GM23338 (cell line): Measurements from ENCODE around the gene ARG2. TPM values are rescaled to one million over a fixed set of nuclear protein-coding genes. Genes with fewer than 3 reads are reported as not detected.

ENCODE experiments used
- ATAC-seq: fragments of 200-7000 bp; cut with Tn5 transposase; 3 replicates; pipeline ENCODE4 v1.9.1; 2020
- DNase-seq: peaks from one replicate; pipeline ENCODE4 v3.0.0-alpha.2; 2015; ENCODE audit warnings: low spot score
- H2AFZ ChIP-seq: fragments of 200-600 bp; sonication (generic); 2 replicates; pipeline ENCODE4 v1.8.0; 2016; ENCODE audit warnings: antibody characterized with exemption, mild to moderate bottlenecking, moderate library complexity
- H3F3A ChIP-seq: fragments of 200-600 bp; sonication (generic); replicated peaks from 2 replicates; pipeline ENCODE4 v1.8.0; 2017; ENCODE audit warnings: antibody characterized with exemption, mixed run types, low read depth
- H3K27ac ChIP-seq: fragments of 200-600 bp; sonication (generic); 2 replicates; pipeline ENCODE4 v1.6.1; 2016; ENCODE audit warnings: low read depth
- H3K27me3 ChIP-seq: fragments of 200-600 bp; sonication (generic); 2 replicates; pipeline ENCODE4 v1.8.0; 2016; ENCODE audit warnings: mild to moderate bottlenecking, mixed run types, moderate library complexity; ENCODE audit not compliant: insufficient read depth
- H3K36me3 ChIP-seq: fragments of 200-600 bp; sonication (generic); 2 replicates; pipeline ENCODE4 v1.8.0; 2016; ENCODE audit warnings: mild to moderate bottlenecking; ENCODE audit not compliant: insufficient read depth
- H3K4me1 ChIP-seq: fragments of 200-600 bp; sonication (generic); 2 replicates; pipeline ENCODE4 v1.8.0; 2016; ENCODE audit warnings: mild to moderate bottlenecking, moderate library complexity; ENCODE audit not compliant: insufficient read depth
- H3K4me2 ChIP-seq: fragments of 200-600 bp; sonication (generic); 2 replicates; pipeline ENCODE4 v1.7.1; 2017; ENCODE audit warnings: mixed run types
- H3K4me3 ChIP-seq: fragments of 200-600 bp; sonication (generic); 2 replicates; pipeline ENCODE4 v1.6.1; 2016; ENCODE audit warnings: mixed run types
- H3K79me2 ChIP-seq: fragments of 200-600 bp; sonication (generic); replicated peaks from 2 replicates; pipeline ENCODE4 v1.8.0; 2017; ENCODE audit warnings: mild to moderate bottlenecking; ENCODE audit not compliant: insufficient read depth
- H3K9me2 ChIP-seq: fragments of 200-600 bp; sonication (generic); 2 replicates; pipeline ENCODE4 v1.8.0; 2017; ENCODE audit not compliant: insufficient read depth
- H4K20me1 ChIP-seq: fragments of 200-600 bp; sonication (generic); replicated peaks from 2 replicates; pipeline ENCODE4 v1.8.0; 2017; ENCODE audit warnings: mild to moderate bottlenecking; ENCODE audit not compliant: insufficient read depth
- H3K27ac Mint-ChIP-seq: 2 replicates; pipeline ENCODE4 v1.8.0; 2020; ENCODE audit warnings: inconsistent platforms, mild to moderate bottlenecking, moderate library complexity, mixed read lengths
- H3K27me3 Mint-ChIP-seq: 3 replicates; pipeline ENCODE4 v1.8.0; 2022; ENCODE audit warnings: low read depth, mild to moderate bottlenecking, moderate library complexity, mixed read lengths, inconsistent platforms; ENCODE audit not compliant: insufficient read depth, poor library complexity
- H3K36me3 Mint-ChIP-seq: 3 replicates; pipeline ENCODE4 v1.8.0; 2021; ENCODE audit warnings: low read depth, mild to moderate bottlenecking, inconsistent platforms, moderate library complexity, mixed read lengths
- H3K4me1 Mint-ChIP-seq: 3 replicates; pipeline ENCODE4 v1.8.0; 2020; ENCODE audit warnings: mild to moderate bottlenecking, inconsistent platforms, mixed read lengths
- H3K4me3 Mint-ChIP-seq: 3 replicates; pipeline ENCODE4 v1.8.0; 2021; ENCODE audit warnings: moderate library complexity, mild to moderate bottlenecking, inconsistent platforms, mixed read lengths
- H3K9me3 Mint-ChIP-seq: 3 replicates; pipeline ENCODE4 v1.8.0; 2020; ENCODE audit warnings: moderate library complexity, mild to moderate bottlenecking, inconsistent platforms, mixed read lengths
- CREB1 ChIP-seq: fragments of 250-450 bp; sonication (Bioruptor Pico); IDR thresholded peaks from 2 replicates; pipeline ENCODE4 v1.5.0; 2020; ENCODE audit warnings: low read depth, mild to moderate bottlenecking, moderate library complexity
- CTCF ChIP-seq, 2 experiments: fragments of 200-600 bp in 1 of 2; sonication (generic) in 1 of 2; conservative IDR thresholded peaks; 2 replicates each; pipeline versions ENCODE4 v1.5.1 to v1.6.1; 2016 to 2017; ENCODE audit warnings: antibody characterized with exemption in 2 of 2, low read depth in 2 of 2, mild to moderate bottlenecking in 2 of 2, moderate library complexity in 1 of 2
- ETS1 ChIP-seq: IDR thresholded peaks from 2 replicates; pipeline ENCODE4 v1.6.1; 2016; ENCODE audit warnings: antibody characterized with exemption
- EZH2 ChIP-seq: fragments of 200-600 bp; sonication (generic); IDR thresholded peaks from one replicate; pipeline ENCODE4 v1.8.0; 2017; ENCODE audit warnings: antibody characterized with exemption, mild to moderate bottlenecking, low read depth; ENCODE audit not compliant: unreplicated experiment
- NANOG ChIP-seq: IDR thresholded peaks from 2 replicates; pipeline ENCODE4 v1.6.1; 2016; ENCODE audit warnings: antibody characterized with exemption, borderline replicate concordance
- POLR2AphosphoS5 ChIP-seq: IDR thresholded peaks from 2 replicates; pipeline ENCODE4 v1.6.1; 2016; ENCODE audit warnings: antibody characterized with exemption, low read depth
- polyA plus RNA-seq: library from polyadenylated mRNA; unstranded; fragments of >200 nt; fragmentation: Nextera tagmentation; extraction: Ambion mirVana; gene quantifications from 2 replicates; pipeline ENCODE4 v1.2.1, GENCODE V29; 2016
- total RNA-seq: library from RNA; depleted of rRNA; stranded (reverse); fragments of >200 nt; shearing (Covaris generic); gene quantifications from 2 replicates; pipeline ENCODE4 v1.2.3, GENCODE V29; 2014
- TF ChIP-seq, protein P1 (sequence below): IDR thresholded peaks from one replicate; pipeline ENCODE4 v1.6.1; 2018; ENCODE audit warnings: antibody characterized with exemption; ENCODE audit not compliant: unreplicated experiment

Gene ARG2
- total and polyA plus RNA-seq, 2 experiments from 2014 or later: 42.7 to 69.4 TPM

GRCh38 chr14:67571991-67572323 lies 47.8 kb upstream of the ARG2 start:
- no peaks in the 10 kb centered on the region for H3K4me1 ChIP-seq
- no peak overlapping the region for H3K4me2 ChIP-seq
- no peak overlapping the region for H2AFZ ChIP-seq
- TF ChIP-seq, protein P1, sequence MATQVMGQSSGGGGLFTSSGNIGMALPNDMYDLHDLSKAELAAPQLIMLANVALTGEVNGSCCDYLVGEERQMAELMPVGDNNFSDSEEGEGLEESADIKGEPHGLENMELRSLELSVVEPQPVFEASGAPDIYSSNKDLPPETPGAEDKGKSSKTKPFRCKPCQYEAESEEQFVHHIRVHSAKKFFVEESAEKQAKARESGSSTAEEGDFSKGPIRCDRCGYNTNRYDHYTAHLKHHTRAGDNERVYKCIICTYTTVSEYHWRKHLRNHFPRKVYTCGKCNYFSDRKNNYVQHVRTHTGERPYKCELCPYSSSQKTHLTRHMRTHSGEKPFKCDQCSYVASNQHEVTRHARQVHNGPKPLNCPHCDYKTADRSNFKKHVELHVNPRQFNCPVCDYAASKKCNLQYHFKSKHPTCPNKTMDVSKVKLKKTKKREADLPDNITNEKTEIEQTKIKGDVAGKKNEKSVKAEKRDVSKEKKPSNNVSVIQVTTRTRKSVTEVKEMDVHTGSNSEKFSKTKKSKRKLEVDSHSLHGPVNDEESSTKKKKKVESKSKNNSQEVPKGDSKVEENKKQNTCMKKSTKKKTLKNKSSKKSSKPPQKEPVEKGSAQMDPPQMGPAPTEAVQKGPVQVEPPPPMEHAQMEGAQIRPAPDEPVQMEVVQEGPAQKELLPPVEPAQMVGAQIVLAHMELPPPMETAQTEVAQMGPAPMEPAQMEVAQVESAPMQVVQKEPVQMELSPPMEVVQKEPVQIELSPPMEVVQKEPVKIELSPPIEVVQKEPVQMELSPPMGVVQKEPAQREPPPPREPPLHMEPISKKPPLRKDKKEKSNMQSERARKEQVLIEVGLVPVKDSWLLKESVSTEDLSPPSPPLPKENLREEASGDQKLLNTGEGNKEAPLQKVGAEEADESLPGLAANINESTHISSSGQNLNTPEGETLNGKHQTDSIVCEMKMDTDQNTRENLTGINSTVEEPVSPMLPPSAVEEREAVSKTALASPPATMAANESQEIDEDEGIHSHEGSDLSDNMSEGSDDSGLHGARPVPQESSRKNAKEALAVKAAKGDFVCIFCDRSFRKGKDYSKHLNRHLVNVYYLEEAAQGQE: no peak
- TF ChIP-seq CTCF (conservative IDR thresholded peaks at IDR 0.05; ENCODE audit: low read depth in 2 of 2) (no peak), CREB1 (CRISPR knock-in tag) (no peak), EZH2 (no peak), POLR2AphosphoS5 (no peak)
- DNase-seq: no peak
- Mint-ChIP-seq H3K9me3 (no peaks in the 10 kb centered on the region), H3K4me1 (peaks cover 15% of the 10 kb centered on the region), H3K4me3 (no peak overlapping the region), H3K27ac (no peak overlapping the region), H3K27me3 (peaks cover 3% of the 10 kb centered on the region), H3K36me3 (peaks cover 17% of the 10 kb centered on the region)
- no peaks in the 10 kb centered on the region for H3F3A ChIP-seq
- no peaks in the 10 kb centered on the region for H3K79me2 ChIP-seq
- no peaks in the 10 kb centered on the region for H3K36me3 ChIP-seq
- H3K27me3 ChIP-seq: no peaks in the 10 kb centered on the region
- no peaks in the 10 kb centered on the region for H3K9me2 ChIP-seq
- no peak overlapping the region for H3K27ac ChIP-seq
- ATAC-seq: no peak
- no peaks in the 10 kb centered on the region for H4K20me1 ChIP-seq
- H3K4me3 ChIP-seq: no peak overlapping the region

DNA sequence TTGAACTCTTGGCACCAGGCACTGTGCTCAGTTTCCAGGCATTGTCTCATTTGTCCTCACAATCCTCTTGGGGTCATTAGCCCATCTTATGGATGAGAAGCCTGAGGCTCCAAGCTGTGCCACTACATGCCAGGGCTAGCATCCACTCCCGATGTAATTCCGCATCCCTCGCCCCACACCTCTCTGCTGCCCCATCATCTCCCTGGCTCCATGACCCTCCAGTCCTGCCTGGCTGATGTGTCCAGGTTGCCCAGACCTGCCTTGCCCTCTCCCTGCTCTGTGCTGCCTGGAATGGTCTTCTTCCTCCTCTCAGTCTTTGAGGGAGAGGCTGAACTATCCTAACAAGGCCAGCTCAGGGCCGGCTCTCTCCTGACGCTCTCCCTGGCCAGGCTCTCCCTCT lies 47.1 kb upstream of the ARG2 start:
- Mint-ChIP-seq H3K4me1 (peaks cover 15% of the 10 kb centered on the region), H3K27ac (no peak overlapping the region), H3K36me3 (peaks cover 20% of the 10 kb centered on the region), H3K9me3 (no peaks in the 10 kb centered on the region), H3K4me3 (no peak overlapping the region), H3K27me3 (peaks cover 3% of the 10 kb centered on the region)
- DNase-seq (no peak), ATAC-seq (no peak)
- Histone ChIP-seq H3K9me2 (no peaks in the 10 kb centered on the region), H3K4me3 (no peak overlapping the region), H3K4me2 (no peak overlapping the region), H3K36me3 (no peaks in the 10 kb centered on the region), H3K27me3 (no peaks in the 10 kb centered on the region), H3K27ac (no peak overlapping the region), H4K20me1 (no peaks in the 10 kb centered on the region), H3F3A (no peaks in the 10 kb centered on the region), H2AFZ (no peak overlapping the region), H3K4me1 (no peaks in the 10 kb centered on the region), H3K79me2 (no peaks in the 10 kb centered on the region)
- TF ChIP-seq ETS1: no peak
- no peak for TF ChIP-seq NANOG
- no peak for TF ChIP-seq POLR2AphosphoS5
- TF ChIP-seq CTCF (conservative IDR thresholded peaks at IDR 0.05; ENCODE audit: low read depth in 2 of 2): no peak
